MM.1S (cell line): ENCODE results near the gene RFK.

Experiments used
- EZH2 ChIP-seq: fragments of 300-600 bp; sonication (generic); optimal IDR thresholded peaks from 2 replicates; pipeline ENCODE3; 2017; ENCODE audit warnings: low read depth, mild to moderate bottlenecking, antibody characterized with exemption, low read length, mixed read lengths
- TF ChIP-seq, protein P1 (sequence below): fragments of 300-600 bp; sonication (generic); IDR thresholded peaks from 2 replicates; pipeline ENCODE4 v1.5.1; 2016; ENCODE audit warnings: antibody characterized with exemption, low read length, mixed read lengths

DNA sequence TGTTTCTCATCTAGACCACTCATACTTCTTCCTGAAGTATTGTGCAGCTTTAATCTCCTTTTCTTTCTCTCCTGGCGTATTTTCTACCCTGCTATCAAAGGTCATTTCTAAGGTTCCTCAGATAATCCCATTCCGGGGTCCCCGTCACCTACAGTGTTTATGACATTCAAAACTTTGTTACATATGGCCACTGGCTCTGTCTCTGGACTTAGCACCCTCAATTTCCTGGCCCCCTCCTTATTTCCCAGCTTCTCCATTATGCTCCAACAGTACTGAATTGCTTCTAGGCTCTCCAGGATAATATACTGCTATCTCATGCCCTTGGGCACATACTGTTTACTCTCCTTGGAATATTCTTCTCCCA lies 31.2 kb downstream of the RFK start:
- TF ChIP-seq, protein P1, sequence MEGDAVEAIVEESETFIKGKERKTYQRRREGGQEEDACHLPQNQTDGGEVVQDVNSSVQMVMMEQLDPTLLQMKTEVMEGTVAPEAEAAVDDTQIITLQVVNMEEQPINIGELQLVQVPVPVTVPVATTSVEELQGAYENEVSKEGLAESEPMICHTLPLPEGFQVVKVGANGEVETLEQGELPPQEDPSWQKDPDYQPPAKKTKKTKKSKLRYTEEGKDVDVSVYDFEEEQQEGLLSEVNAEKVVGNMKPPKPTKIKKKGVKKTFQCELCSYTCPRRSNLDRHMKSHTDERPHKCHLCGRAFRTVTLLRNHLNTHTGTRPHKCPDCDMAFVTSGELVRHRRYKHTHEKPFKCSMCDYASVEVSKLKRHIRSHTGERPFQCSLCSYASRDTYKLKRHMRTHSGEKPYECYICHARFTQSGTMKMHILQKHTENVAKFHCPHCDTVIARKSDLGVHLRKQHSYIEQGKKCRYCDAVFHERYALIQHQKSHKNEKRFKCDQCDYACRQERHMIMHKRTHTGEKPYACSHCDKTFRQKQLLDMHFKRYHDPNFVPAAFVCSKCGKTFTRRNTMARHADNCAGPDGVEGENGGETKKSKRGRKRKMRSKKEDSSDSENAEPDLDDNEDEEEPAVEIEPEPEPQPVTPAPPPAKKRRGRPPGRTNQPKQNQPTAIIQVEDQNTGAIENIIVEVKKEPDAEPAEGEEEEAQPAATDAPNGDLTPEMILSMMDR, result no peak
- TF ChIP-seq EZH2, result no peak
